ENCODE results near the gene STRBP.

GRCh38 chr9:123211081-123211480, 57.3 kb downstream of the STRBP start:
- TF ChIP-seq CTCF (IDR thresholded peaks at IDR 0.05; ENCODE audit: low read depth, low read length) (no peak), POLR2A (IDR thresholded peaks at IDR 0.05; ENCODE audit: extremely low read depth, insufficient read length) (no peak), MYC (IDR thresholded peaks at IDR 0.05; ENCODE audit: low read depth, low read length) (no peak)
- TF ChIP-seq, protein P1, sequence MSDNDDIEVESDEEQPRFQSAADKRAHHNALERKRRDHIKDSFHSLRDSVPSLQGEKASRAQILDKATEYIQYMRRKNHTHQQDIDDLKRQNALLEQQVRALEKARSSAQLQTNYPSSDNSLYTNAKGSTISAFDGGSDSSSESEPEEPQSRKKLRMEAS (IDR thresholded peaks at IDR 0.05; ENCODE audit: low read depth, low read length) = no peak
